Karpas-422 (cell line): ENCODE measurements around the gene BTG2. TPM values are rescaled to one million over a fixed set of nuclear protein-coding genes. Genes with fewer than 3 reads are reported as not detected.

Experiments used
- DNase-seq: peaks from one replicate; pipeline ENCODE4 v3.0.0-alpha.2; 2015
- H2AFZ ChIP-seq: fragments of 200-600 bp; sonication (generic); 2 replicates; pipeline ENCODE4 v1.6.1; 2014; ENCODE audit warnings: antibody characterized with exemption, low read length, mixed read lengths
- H3K27ac ChIP-seq: fragments of 200-600 bp; sonication (generic); 2 replicates; pipeline ENCODE4 v1.5.1; 2014; ENCODE audit warnings: mild to moderate bottlenecking, low read length, moderate library complexity
- H3K27me3 ChIP-seq: fragments of 200-600 bp; sonication (generic); 2 replicates; pipeline ENCODE4 v1.6.1; 2014; ENCODE audit warnings: low read length, mixed read lengths
- H3K36me3 ChIP-seq: fragments of 200-600 bp; sonication (generic); 2 replicates; pipeline ENCODE4 v1.6.1; 2014; ENCODE audit warnings: low read length, mixed read lengths; ENCODE audit not compliant: insufficient read depth
- H3K4me1 ChIP-seq: fragments of 200-600 bp; sonication (generic); 2 replicates; pipeline ENCODE4 v1.6.1; 2014; ENCODE audit warnings: mild to moderate bottlenecking, low read length, mixed read lengths
- H3K4me2 ChIP-seq: fragments of 200-600 bp; sonication (generic); 2 replicates; pipeline ENCODE4 v1.6.1; 2014; ENCODE audit warnings: low read length, low read depth, mild to moderate bottlenecking; ENCODE audit not compliant: poor library complexity, severe bottlenecking
- H3K4me3 ChIP-seq: fragments of 200-600 bp; sonication (generic); 2 replicates; pipeline ENCODE4 v1.5.1; 2014; ENCODE audit warnings: mild to moderate bottlenecking, antibody characterized with exemption, low read length, mixed read lengths
- H3K79me2 ChIP-seq: fragments of 200-600 bp; sonication (generic); 2 replicates; pipeline ENCODE4 v1.6.1; 2014; ENCODE audit warnings: mild to moderate bottlenecking, low read length, mixed read lengths
- H3K9ac ChIP-seq: fragments of 200-600 bp; sonication (generic); 2 replicates; pipeline ENCODE4 v1.6.0; 2014; ENCODE audit warnings: low read length
- H3K9me2 ChIP-seq: fragments of 200-600 bp; sonication (generic), shearing (Covaris generic); replicated peaks from 2 replicates; pipeline ENCODE4 v1.6.0; 2014; ENCODE audit warnings: mild to moderate bottlenecking, low read length, moderate library complexity; ENCODE audit not compliant: insufficient read depth
- H3K9me3 ChIP-seq: fragments of 300-700, 200-600 bp; sonication (generic); 2 replicates; pipeline ENCODE4 v1.6.1; 2014; ENCODE audit warnings: low read length, mixed read lengths
- H4K20me1 ChIP-seq: fragments of 200-600 bp; sonication (generic); 2 replicates; pipeline ENCODE4 v1.6.1; 2014; ENCODE audit warnings: mild to moderate bottlenecking, antibody characterized with exemption, low read length, low read depth; ENCODE audit not compliant: insufficient read depth
- total RNA-seq: library from RNA; depleted of rRNA; stranded (reverse); fragments of >200 nt; shearing (Covaris generic); gene quantifications from 2 replicates; pipeline ENCODE4 v1.2.3, GENCODE V29; 2014; ENCODE audit warnings: low replicate concordance

The BTG2 gene
- total RNA-seq, 1 experiment from 2014 or later, result 258 TPM

DNA sequence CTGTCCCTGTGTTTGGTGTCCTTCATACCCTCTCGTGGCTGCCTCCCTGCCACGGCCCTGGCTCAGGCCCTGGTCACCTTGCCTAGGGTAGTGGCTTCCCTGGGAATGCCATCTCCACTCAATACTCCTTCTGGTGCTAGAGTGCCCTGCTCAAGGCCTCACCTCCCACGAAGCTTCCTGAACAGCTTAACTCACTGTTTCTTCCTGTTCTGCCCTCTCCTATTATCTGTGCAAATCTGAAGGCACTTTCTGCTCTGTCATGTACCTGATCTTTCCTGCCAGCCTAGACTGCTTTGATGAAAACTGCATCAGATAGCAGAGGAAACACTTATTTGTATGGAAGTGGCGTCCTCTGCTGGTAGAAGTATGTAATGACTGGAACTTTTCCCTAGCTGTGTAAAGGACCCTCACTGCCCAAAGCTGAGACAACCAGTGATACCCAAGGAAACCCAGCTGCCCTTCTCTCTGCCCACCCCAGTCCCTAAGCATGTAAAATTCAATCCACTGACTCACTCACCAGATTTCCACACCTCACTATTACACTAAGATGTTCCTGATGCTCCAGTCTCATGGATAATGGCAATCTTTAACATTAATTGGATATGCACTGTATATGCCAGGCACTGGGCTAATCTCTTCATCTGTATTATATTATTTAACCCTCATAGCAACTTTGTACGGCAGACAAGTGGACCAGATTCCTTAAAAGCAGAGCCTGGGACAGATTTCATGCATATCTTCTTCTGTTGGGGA lies 36.2 kb upstream of the BTG2 start:
- H3K9me3 ChIP-seq, result no peaks in the 10 kb centered on the region
- no peaks in the 10 kb centered on the region for H3K79me2 ChIP-seq
- H3K9ac ChIP-seq, result peak overlapping the region; percentile 50
- peaks cover 74% of the 10 kb centered on the region for H3K4me1 ChIP-seq
- H3K4me3 ChIP-seq, result no peak overlapping the region
- DNase-seq, result peak; percentile 92
- H3K27ac ChIP-seq, result peak overlapping the region; percentile 59
- H3K36me3 ChIP-seq, result no peaks in the 10 kb centered on the region
- H3K27me3 ChIP-seq, result no peaks in the 10 kb centered on the region
- no peak overlapping the region for H3K4me2 ChIP-seq
- H2AFZ ChIP-seq, result 0 out of 2 replicates have a peak overlapping the region, but pooled peaks have one; percentile 62
- no peaks in the 10 kb centered on the region for H3K9me2 ChIP-seq
- H4K20me1 ChIP-seq, result no peaks in the 10 kb centered on the region

GRCh38 chr1:203269654-203270020 lies 35.7 kb upstream of the BTG2 start:
- Histone ChIP-seq H3K79me2 (no peaks in the 10 kb centered on the region), H4K20me1 (no peaks in the 10 kb centered on the region), H3K4me3 (no peak overlapping the region), H3K9me2 (no peaks in the 10 kb centered on the region), H3K36me3 (no peaks in the 10 kb centered on the region), H3K9ac (no peak overlapping the region), H3K27me3 (no peaks in the 10 kb centered on the region), H2AFZ (no peak overlapping the region), H3K27ac (no peak overlapping the region), H3K9me3 (no peaks in the 10 kb centered on the region), H3K4me2 (no peak overlapping the region), H3K4me1 (peaks cover 79% of the 10 kb centered on the region)
- no peak for DNase-seq

DNA sequence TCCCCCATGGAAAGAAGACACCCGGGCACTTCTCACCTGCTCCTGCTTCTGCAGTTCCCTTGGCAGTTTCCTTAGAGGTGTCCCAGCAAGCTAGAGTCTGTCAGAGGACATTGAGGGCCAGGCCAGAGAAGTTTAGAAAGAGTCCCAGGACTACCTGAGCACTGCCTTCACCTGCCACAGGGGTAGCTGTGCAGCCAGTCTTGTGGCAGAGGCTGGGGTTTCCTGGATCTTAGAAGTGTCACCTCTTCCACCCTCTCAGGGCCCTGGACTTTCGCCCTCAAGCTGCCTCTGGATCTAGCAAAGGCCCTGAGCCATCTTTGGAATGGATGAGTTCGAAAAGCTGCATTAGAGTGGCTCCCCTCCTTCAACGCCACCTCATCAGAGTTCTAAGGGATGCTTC lies 34.9 kb upstream of the BTG2 start:
- no peaks in the 10 kb centered on the region for H3K79me2 ChIP-seq
- no peaks in the 10 kb centered on the region for H3K27me3 ChIP-seq
- no peaks in the 10 kb centered on the region for H4K20me1 ChIP-seq
- DNase-seq, result no peak
- no peak overlapping the region for H3K4me3 ChIP-seq
- peaks cover 78% of the 10 kb centered on the region for H3K4me1 ChIP-seq
- no peaks in the 10 kb centered on the region for H3K36me3 ChIP-seq
- no peak overlapping the region for H3K27ac ChIP-seq
- H3K4me2 ChIP-seq, result peak overlapping the region; percentile 46
- no peak overlapping the region for H3K9ac ChIP-seq
- no peaks in the 10 kb centered on the region for H3K9me3 ChIP-seq
- H3K9me2 ChIP-seq, result no peaks in the 10 kb centered on the region
- H2AFZ ChIP-seq, result no peak overlapping the region

DNA sequence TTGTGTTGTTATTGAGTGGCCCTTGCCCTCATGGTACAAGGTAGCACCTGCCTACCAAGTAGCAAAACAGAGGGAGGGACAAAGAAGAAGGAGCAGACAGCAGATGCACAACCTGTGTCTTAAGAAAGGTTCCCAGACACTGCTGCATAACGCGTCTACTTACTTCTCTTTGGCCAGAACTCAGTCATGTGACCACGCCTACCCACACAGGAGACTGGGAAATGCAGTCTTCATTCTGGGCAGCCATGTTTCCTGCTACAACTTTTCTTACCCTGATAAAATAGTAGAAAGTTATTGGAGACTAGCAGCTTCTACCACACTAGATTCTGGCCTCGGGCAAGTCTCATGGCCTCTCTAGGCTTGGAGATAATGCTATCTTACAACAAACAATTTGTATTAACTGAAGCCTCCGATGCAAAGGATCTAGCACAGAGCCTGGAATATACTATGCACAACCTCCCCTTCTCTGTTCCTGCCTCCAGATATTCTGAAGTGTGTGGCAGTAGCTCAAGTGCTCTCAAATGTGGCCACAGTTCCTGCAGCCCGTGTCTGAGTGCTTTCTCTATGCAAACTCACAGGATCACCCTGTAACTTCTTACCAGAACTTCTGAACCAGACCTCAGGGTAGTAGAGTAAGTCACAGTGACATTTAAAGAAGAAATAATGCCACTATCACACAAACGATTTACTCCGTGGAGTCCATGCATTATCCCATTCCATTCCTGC lies 34.1 kb upstream of the BTG2 start:
- DNase-seq, result peak; percentile 93
- Histone ChIP-seq H3K36me3 (no peaks in the 10 kb centered on the region), H3K4me2 (peak overlapping the region; percentile 46), H3K9me3 (no peaks in the 10 kb centered on the region), H3K79me2 (no peaks in the 10 kb centered on the region), H3K27ac (peak overlapping the region; percentile 95), H3K4me3 (no peak overlapping the region), H4K20me1 (no peaks in the 10 kb centered on the region), H3K27me3 (no peaks in the 10 kb centered on the region), H3K4me1 (peaks cover 72% of the 10 kb centered on the region), H3K9me2 (no peaks in the 10 kb centered on the region), H2AFZ (peak overlapping the region; percentile 25; the same call in 1 of the 2 replicates), H3K9ac (peak overlapping the region; percentile 90)

GRCh38 chr1:203271962-203272632 lies 33.2 kb upstream of the BTG2 start:
- Histone ChIP-seq H3K27ac (peak overlapping the region; percentile 95), H3K36me3 (no peaks in the 10 kb centered on the region), H3K4me3 (peak overlapping the region; percentile 69; the same call in 1 of the 2 replicates), H3K27me3 (no peaks in the 10 kb centered on the region), H2AFZ (no peak overlapping the region), H3K4me1 (peaks cover 74% of the 10 kb centered on the region), H3K9me2 (no peaks in the 10 kb centered on the region), H3K9me3 (no peaks in the 10 kb centered on the region), H3K79me2 (no peaks in the 10 kb centered on the region), H3K9ac (peak overlapping the region; percentile 90), H3K4me2 (peak overlapping the region; percentile 92), H4K20me1 (no peaks in the 10 kb centered on the region)
- DNase-seq, result no peak

DNA sequence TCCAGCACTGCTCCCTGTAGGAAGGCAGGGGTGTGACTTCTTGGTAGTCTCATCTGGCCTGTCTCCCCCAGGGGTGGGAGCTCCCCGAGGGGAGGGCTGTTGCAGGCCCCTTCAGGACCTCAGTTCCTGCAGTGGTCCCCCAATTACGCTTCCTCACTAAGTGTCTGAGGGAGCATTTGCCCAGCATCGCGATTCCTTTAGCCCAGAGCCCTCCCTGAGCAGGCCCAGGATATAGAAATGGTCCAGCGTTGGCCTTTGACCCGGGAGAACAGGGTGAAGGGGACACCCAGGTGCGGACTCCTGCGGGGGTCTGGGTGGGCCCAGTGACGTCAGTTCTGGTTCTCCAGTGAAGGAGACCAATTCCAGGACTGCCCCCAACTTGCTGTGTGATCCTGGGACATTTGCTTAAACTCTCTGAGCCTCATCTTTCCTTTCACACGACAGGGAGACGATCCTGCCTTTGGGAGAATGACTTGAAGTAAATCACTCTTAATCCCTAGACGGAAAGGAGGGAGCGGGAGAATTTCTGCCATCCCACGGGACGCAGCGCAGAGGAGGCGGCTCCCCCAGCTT lies 32.6 kb upstream of the BTG2 start:
- no peaks in the 10 kb centered on the region for H3K36me3 ChIP-seq
- DNase-seq, result no peak
- H4K20me1 ChIP-seq, result no peaks in the 10 kb centered on the region
- H3K79me2 ChIP-seq, result no peaks in the 10 kb centered on the region
- H3K9me2 ChIP-seq, result no peaks in the 10 kb centered on the region
- H3K4me1 ChIP-seq, result peaks cover 75% of the 10 kb centered on the region
- H2AFZ ChIP-seq, result no peak overlapping the region
- H3K9ac ChIP-seq, result peak overlapping the region; percentile 90
- peak overlapping the region; percentile 92 for H3K4me2 ChIP-seq
- H3K27me3 ChIP-seq, result no peaks in the 10 kb centered on the region
- H3K4me3 ChIP-seq, result peak overlapping the region; percentile 69
- H3K27ac ChIP-seq, result peak overlapping the region; percentile 95
- H3K9me3 ChIP-seq, result no peaks in the 10 kb centered on the region

DNA sequence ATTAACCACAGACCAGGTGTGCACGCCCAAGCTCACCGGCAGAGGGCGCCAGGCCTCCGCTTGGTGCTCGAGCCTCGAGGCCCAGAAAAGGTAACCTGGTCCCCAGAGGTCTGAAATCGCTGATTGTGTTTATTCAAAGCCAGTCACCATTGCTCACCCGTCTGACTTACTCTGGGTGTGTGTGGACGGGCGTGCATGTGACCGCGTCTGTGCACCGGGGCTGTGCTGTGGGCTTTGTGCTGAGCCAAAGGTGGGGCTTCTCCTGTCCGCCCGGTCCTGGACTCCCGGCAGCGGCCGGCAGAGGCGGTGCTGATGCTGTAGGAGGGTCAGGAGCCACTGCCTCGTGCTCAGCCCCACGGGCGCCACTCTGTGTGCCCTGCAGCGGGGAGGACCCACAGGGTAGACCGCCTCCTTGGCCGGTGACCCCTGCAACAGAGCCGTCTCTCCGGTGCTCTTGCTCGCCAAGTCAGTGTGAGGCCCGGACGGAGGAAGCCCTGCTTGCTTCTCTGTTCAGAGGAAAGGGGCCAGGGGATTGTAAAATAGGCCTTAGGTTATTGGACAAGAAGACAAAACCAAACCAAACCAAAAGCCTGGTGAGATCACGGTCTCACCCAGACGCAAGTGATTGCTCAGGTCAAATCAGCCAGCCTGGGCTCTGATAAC lies 32.0 kb upstream of the BTG2 start:
- Histone ChIP-seq H3K4me3 (peak overlapping the region; percentile 69), H3K27ac (peak overlapping the region; percentile 95), H3K27me3 (no peaks in the 10 kb centered on the region), H3K36me3 (no peaks in the 10 kb centered on the region), H3K9me2 (no peaks in the 10 kb centered on the region), H3K9ac (peak overlapping the region; percentile 90), H2AFZ (no peak overlapping the region), H3K4me1 (peaks cover 78% of the 10 kb centered on the region), H3K79me2 (no peaks in the 10 kb centered on the region), H3K9me3 (no peaks in the 10 kb centered on the region), H3K4me2 (peak overlapping the region; percentile 92), H4K20me1 (no peaks in the 10 kb centered on the region)
- peak; percentile 97 for DNase-seq
